IMR-90 (cell line): ENCODE data around the gene DDN.
A peak's percentile ranks its signal among the peaks of the same experiment; 100 is the strongest.

Source experiments
- BHLHE40 ChIP-seq: fragments of 150-350 bp; IDR thresholded peaks from 2 replicates; pipeline ENCODE4 v1.6.1; 2016; ENCODE audit warnings: mild to moderate bottlenecking, low read depth, low read length
- CEBPB ChIP-seq: IDR thresholded peaks from 2 replicates; pipeline ENCODE4 v1.6.1; 2012; ENCODE audit warnings: low read depth, low read length, improper control_type of control experiment
- CTCF ChIP-seq: conservative IDR thresholded peaks from 2 replicates; pipeline ENCODE4 v1.5.1; 2012; ENCODE audit warnings: mild to moderate bottlenecking, low read depth, low read length, improper control_type of control experiment
- FOS ChIP-seq: fragments of 150-350 bp; IDR thresholded peaks from 2 replicates; pipeline ENCODE4 v1.6.1; 2016; ENCODE audit warnings: low read depth, low read length
- MXI1 ChIP-seq: IDR thresholded peaks from 2 replicates; pipeline ENCODE4 v1.6.1; 2012; ENCODE audit warnings: low read depth, mild to moderate bottlenecking, low read length, moderate library complexity, borderline replicate concordance
- NFE2L2 ChIP-seq: fragments of 150-350 bp; IDR thresholded peaks from 2 replicates; pipeline ENCODE4 v1.6.1; 2016; ENCODE audit warnings: low read depth, mild to moderate bottlenecking, low read length
- POLR2A ChIP-seq: IDR thresholded peaks from 2 replicates; pipeline ENCODE4 v1.6.1; 2012; ENCODE audit warnings: mild to moderate bottlenecking, low read depth, low read length
- RAD21 ChIP-seq: IDR thresholded peaks from 2 replicates; pipeline ENCODE4 v1.6.1; 2012; ENCODE audit warnings: low read length, improper control_type of control experiment
- RCOR1 ChIP-seq: IDR thresholded peaks from 2 replicates; pipeline ENCODE4 v1.6.1; 2012; ENCODE audit warnings: mild to moderate bottlenecking, low read length, improper control_type of control experiment; ENCODE audit not compliant: insufficient replicate concordance
- RFX5 ChIP-seq: IDR thresholded peaks from 2 replicates; pipeline ENCODE4 v1.8.0; 2012; ENCODE audit warnings: low read depth, mild to moderate bottlenecking, low read length, moderate library complexity
- SMC3 ChIP-seq: fragments of 150-350 bp; IDR thresholded peaks from 2 replicates; pipeline ENCODE4 v1.6.1; 2016; ENCODE audit warnings: low read depth, mild to moderate bottlenecking, antibody characterized with exemption, low read length, moderate library complexity

GRCh38 chr12:48980953-48981756 lies 18.0 kb downstream of the DDN start:
- TF ChIP-seq CTCF (no peak), RCOR1 (no peak), NFE2L2 (no peak), RFX5 (no peak), BHLHE40 (peak; percentile 36), CEBPB (no peak), RAD21 (no peak), POLR2A (no peak), MXI1 (no peak), SMC3 (no peak), FOS (no peak)
